HEK293T (cell line): ENCODE data around the gene LGMN.

ENCODE experiments used
- ARNT ChIP-seq: fragments of 450-650 bp; IDR thresholded peaks from 2 replicates; pipeline ENCODE4 v1.6.1; 2017; ENCODE audit warnings: mild to moderate bottlenecking
- CTBP1 ChIP-seq: fragments of 450-650 bp; IDR thresholded peaks from 2 replicates; pipeline ENCODE4 v1.6.1; 2016; ENCODE audit warnings: borderline replicate concordance
- FOXK2 ChIP-seq: fragments of 450-650 bp; IDR thresholded peaks from 2 replicates; pipeline ENCODE4 v1.6.1; 2016; ENCODE audit warnings: mild to moderate bottlenecking
- NFRKB ChIP-seq: fragments of 450-650 bp; IDR thresholded peaks from 2 replicates; pipeline ENCODE4 v1.6.1; 2016; ENCODE audit warnings: mild to moderate bottlenecking, moderate library complexity
- SP1 ChIP-seq: fragments of 450-650 bp; IDR thresholded peaks from 2 replicates; pipeline ENCODE4 v1.6.1; 2017
- SUZ12 ChIP-seq: fragments of 450-650 bp; IDR thresholded peaks from 2 replicates; pipeline ENCODE4 v1.6.1; 2016; ENCODE audit warnings: mild to moderate bottlenecking
- TARDBP ChIP-seq: fragments of 450-650 bp; IDR thresholded peaks from 2 replicates; pipeline ENCODE4 v1.6.1; 2016
- ZNF384 ChIP-seq: fragments of 450-650 bp; IDR thresholded peaks from 2 replicates; pipeline ENCODE4 v1.6.1; 2016
- TF ChIP-seq, protein P1 (sequence below): fragments of 450-650 bp; IDR thresholded peaks from 2 replicates; pipeline ENCODE4 v1.6.1; 2016

DNA sequence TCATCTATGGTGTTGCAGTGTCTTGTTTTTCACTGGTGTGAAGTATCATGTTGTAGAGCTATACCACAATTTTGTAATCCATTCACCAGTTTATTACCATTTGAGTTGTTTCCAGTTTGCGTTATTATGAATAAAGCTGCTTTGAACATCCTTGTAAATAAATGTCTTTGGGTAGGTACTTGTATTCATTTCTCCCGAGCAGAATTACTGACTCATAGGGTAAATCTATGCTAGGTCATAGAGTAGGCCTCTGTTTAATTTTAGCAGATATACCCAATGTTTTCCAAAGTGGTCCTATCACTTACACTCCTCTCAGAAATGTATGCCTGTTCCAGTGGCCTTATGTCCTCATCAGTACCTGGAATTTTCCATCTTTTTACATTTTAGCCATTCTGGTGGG lies 39.1 kb upstream of the LGMN start:
- no peak for TF ChIP-seq ARNT
- TF ChIP-seq, protein P1, sequence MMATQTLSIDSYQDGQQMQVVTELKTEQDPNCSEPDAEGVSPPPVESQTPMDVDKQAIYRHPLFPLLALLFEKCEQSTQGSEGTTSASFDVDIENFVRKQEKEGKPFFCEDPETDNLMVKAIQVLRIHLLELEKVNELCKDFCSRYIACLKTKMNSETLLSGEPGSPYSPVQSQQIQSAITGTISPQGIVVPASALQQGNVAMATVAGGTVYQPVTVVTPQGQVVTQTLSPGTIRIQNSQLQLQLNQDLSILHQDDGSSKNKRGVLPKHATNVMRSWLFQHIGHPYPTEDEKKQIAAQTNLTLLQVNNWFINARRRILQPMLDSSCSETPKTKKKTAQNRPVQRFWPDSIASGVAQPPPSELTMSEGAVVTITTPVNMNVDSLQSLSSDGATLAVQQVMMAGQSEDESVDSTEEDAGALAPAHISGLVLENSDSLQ = no peak
- TF ChIP-seq NFRKB = no peak
- TF ChIP-seq FOXK2 = no peak
- TF ChIP-seq SP1 = no peak
- no peak for TF ChIP-seq SUZ12
- no peak for TF ChIP-seq TARDBP
- no peak for TF ChIP-seq CTBP1
- no peak for TF ChIP-seq ZNF384
